Motor neuron (in vitro differentiated cells): ENCODE data around the gene PTPRM. TPM values are rescaled to one million over a fixed set of nuclear protein-coding genes. Genes with fewer than 3 reads are reported as not detected.

Experiments
- ATAC-seq, 8 experiments: fragments of 200-7000 bp; cut with Tn5 transposase; replicated peaks in 6 of 8; 2 replicates each; pipeline ENCODE4 v1.8.0; 2021; ENCODE audit warnings: mild to moderate bottlenecking in 8 of 8, moderate library complexity in 8 of 8
- H3K27ac ChIP-seq, 2 donors: fragments of 250-450 bp; sonication (Bioruptor Pico); 2 replicates each; pipeline ENCODE4 v1.9.0; 2021; ENCODE audit warnings: antibody characterized with exemption in 2 of 2, mild to moderate bottlenecking in 2 of 2, moderate library complexity in 1 of 2
- H3K4me1 ChIP-seq, 2 donors: fragments of 250-450 bp; sonication (Bioruptor Pico); replicated peaks in 1 of 2; 2 replicates each; pipeline ENCODE4 v1.6.1; 2021; ENCODE audit warnings: antibody characterized with exemption in 2 of 2, mild to moderate bottlenecking in 2 of 2, moderate library complexity in 1 of 2
- H3K4me3 ChIP-seq, 5 donors: fragments of 250-450 bp; sonication (Bioruptor Pico); 2 replicates each; pipeline ENCODE4 v1.9.0; 2021; ENCODE audit warnings: antibody characterized with exemption in 5 of 5, mild to moderate bottlenecking in 5 of 5, moderate library complexity in 4 of 5
- WGBS, 10 experiments: fragments of 450-650 bp; shearing (Covaris generic); methylation state at CpG; one replicate each; pipeline ENCODE4 v1.0.0; 2022; 5-methylcytosine and 5-hydroxymethylcytosine counted together
- in situ Hi-C, 9 experiments: fragments of 400-800 bp; cut with MboI; loops; one replicate each; pipeline ENCODE4 v1.15.0; 2021; ENCODE audit warnings: low sequenced_read_pairs in 9 of 9, low pct_unique_long_range_greater_than_20kb in 2 of 9; ENCODE audit not compliant: unreplicated experiment in 9 of 9
- total RNA-seq, 8 experiments: library from RNA; unstranded; fragments of 300-600 nt; gene quantifications; 2 replicates each; pipeline versions ENCODE4 v1.2.3 to v1.2.4, GENCODE V29; 2022

Gene PTPRM
- total RNA-seq, 8 experiments from 2014 or later: 12.9 to 106 (median 66.9) TPM

GRCh38 chr18:7908681-7909299 lies 341.7 kb downstream of the PTPRM start:
- in situ Hi-C loops: loop anchor here in 1 of 9 experiments (25.0 kb wide), 1 partner anchor 104 kb away; no protein-coding TSS in a partner anchor
- WGBS, 10 experiments: 50 to 100% (median 100%) methylated on average over 1 of the region's 1 CpG; no CpG with 5 or more reads in 5 of the 10 experiments
- peaks cover 0 to 2% of the 10 kb centered on the region in 2 donors for H3K4me1 ChIP-seq
- no peak overlapping the region for H3K4me3 ChIP-seq
- ATAC-seq: no peak
- no peak overlapping the region for H3K27ac ChIP-seq

- WGBS, 10 experiments: 69 to 100% (median 80%) methylated on average over 1 to 5 of the region's 5 CpGs
- no peak overlapping the region for H3K4me3 ChIP-seq
- in situ Hi-C loops: loop anchor here in 1 of 9 experiments (25.0 kb wide), 1 partner anchor 97 kb away; no protein-coding TSS in a partner anchor
- no peak for ATAC-seq
- no peaks in the 10 kb centered on the region for H3K4me1 ChIP-seq
- no peak overlapping the region for H3K27ac ChIP-seq
Measured at GRCh38 chr18:7914834-7915670, 347.9 kb downstream of the PTPRM start.

- ATAC-seq: no peak
- in situ Hi-C loops: loop anchor here in 1 of 9 experiments (25.0 kb wide), 1 partner anchor 94 kb away; no protein-coding TSS in a partner anchor
- WGBS, 10 experiments: 57 to 100% (median 89%) methylated on average over 1 to 2 of the region's 2 CpGs; no CpG with 5 or more reads in 1 of the 10 experiments
- Histone ChIP-seq H3K27ac (no peak overlapping the region), H3K4me3 (no peak overlapping the region), H3K4me1 (no peaks in the 10 kb centered on the region)
Measured at GRCh38 chr18:7918701-7919100, 351.6 kb downstream of the PTPRM start.

- WGBS, 10 experiments: 83 to 100% (median 93%) methylated on average over 2 of the region's 2 CpGs; no CpG with 5 or more reads in 1 of the 10 experiments
- in situ Hi-C loops: loop anchor here in 1 of 9 experiments (25.0 kb wide), 1 partner anchor 93 kb away; no protein-coding TSS in a partner anchor
- no peak overlapping the region for H3K4me3 ChIP-seq
- no peak for ATAC-seq
- no peak overlapping the region for H3K27ac ChIP-seq
- no peaks in the 10 kb centered on the region for H3K4me1 ChIP-seq
Measured at GRCh38 chr18:7919565-7919964, 352.4 kb downstream of the PTPRM start.

- 40 to 100% (median 82%) methylated on average over 1 to 3 of the region's 3 CpGs; no CpG with 5 or more reads in 4 of the 10 experiments for WGBS, 10 experiments
- ATAC-seq: no peak
- H3K4me1 ChIP-seq: no peaks in the 10 kb centered on the region
- H3K4me3 ChIP-seq: no peak overlapping the region
- in situ Hi-C loops: loop anchor here in 1 of 9 experiments (25.0 kb wide), 1 partner anchor 90 kb away; no protein-coding TSS in a partner anchor
- H3K27ac ChIP-seq: no peak overlapping the region
Measured at GRCh38 chr18:7921938-7922587, 354.9 kb downstream of the PTPRM start.

- no peak for ATAC-seq
- H3K4me1 ChIP-seq: no peaks in the 10 kb centered on the region
- in situ Hi-C loops: loop anchor here in 1 of 9 experiments (25.0 kb wide), 1 partner anchor 89 kb away; no protein-coding TSS in a partner anchor
- 80 to 100% (median 95%) methylated on average over 1 to 4 of the region's 4 CpGs; no CpG with 5 or more reads in 4 of the 10 experiments for WGBS, 10 experiments
- no peak overlapping the region for H3K27ac ChIP-seq
- H3K4me3 ChIP-seq: no peak overlapping the region
Measured at GRCh38 chr18:7923105-7923504, 356.0 kb downstream of the PTPRM start.

- in situ Hi-C loops: loop anchor here in 1 of 9 experiments (25.0 kb wide), 2 partner anchors 88 to 137 kb away; no protein-coding TSS in a partner anchor
- ATAC-seq: no peak
- Histone ChIP-seq H3K4me1 (no peaks in the 10 kb centered on the region), H3K4me3 (no peak overlapping the region), H3K27ac (no peak overlapping the region)
- WGBS, 10 experiments: 90 to 100% (median 93%) methylated on average over 1 to 5 of the region's 5 CpGs; no CpG with 5 or more reads in 1 of the 10 experiments
Measured at GRCh38 chr18:7924616-7925015, 357.5 kb downstream of the PTPRM start.

GRCh38 chr18:7926526-7926925 lies 359.4 kb downstream of the PTPRM start:
- ATAC-seq: no peak
- no peak overlapping the region for H3K27ac ChIP-seq
- H3K4me3 ChIP-seq: no peak overlapping the region
- in situ Hi-C loops: loop anchor here in 1 of 9 experiments (25.0 kb wide), 1 partner anchor 139 kb away; no protein-coding TSS in a partner anchor
- 44 to 97% (median 72%) methylated on average over 2 to 4 of the region's 4 CpGs for WGBS, 10 experiments
- H3K4me1 ChIP-seq: no peaks in the 10 kb centered on the region

- ATAC-seq: no peak
- WGBS, 10 experiments: 22 to 100% (median 79%) methylated on average over 1 to 2 of the region's 2 CpGs; no CpG with 5 or more reads in 1 of the 10 experiments
- in situ Hi-C loops: loop anchor here in 1 of 9 experiments (25.0 kb wide), 1 partner anchor 140 kb away; no protein-coding TSS in a partner anchor
- Histone ChIP-seq H3K27ac (no peak overlapping the region), H3K4me3 (no peak overlapping the region), H3K4me1 (no peaks in the 10 kb centered on the region)
Measured at GRCh38 chr18:7927119-7927518, 360.0 kb downstream of the PTPRM start.

GRCh38 chr18:7931763-7932162 lies 364.6 kb downstream of the PTPRM start:
- Histone ChIP-seq H3K27ac (no peak overlapping the region), H3K4me3 (no peak overlapping the region), H3K4me1 (no peaks in the 10 kb centered on the region)
- 50 to 88% (median 68%) methylated on average over 1 to 3 of the region's 3 CpGs for WGBS, 10 experiments
- peak in 1 of 8 experiments; percentile 30 for ATAC-seq
- in situ Hi-C loops: loop anchor here in 1 of 9 experiments (25.0 kb wide), 1 partner anchor 144 kb away; no protein-coding TSS in a partner anchor

GRCh38 chr18:7937268-7937667 lies 370.2 kb downstream of the PTPRM start:
- 83% methylated on average over 6 of the region's 13 CpGs; no CpG with 5 or more reads in 9 of the 10 experiments for WGBS, 10 experiments
- Histone ChIP-seq H3K4me1 (peaks cover 10 to 13% of the 10 kb centered on the region in 2 donors), H3K27ac (no peak overlapping the region), H3K4me3 (no peak overlapping the region)
- ATAC-seq: no peak
- in situ Hi-C loops: loop anchor here in 1 of 9 experiments (25.0 kb wide), 1 partner anchor 150 kb away; no protein-coding TSS in a partner anchor

GRCh38 chr18:7939521-7939920 lies 372.4 kb downstream of the PTPRM start:
- Histone ChIP-seq H3K27ac (no peak overlapping the region), H3K4me3 (no peak overlapping the region), H3K4me1 (peaks cover 10 to 13% of the 10 kb centered on the region in 2 donors)
- in situ Hi-C loops: loop anchor here in 1 of 9 experiments (25.0 kb wide), 1 partner anchor 152 kb away; no protein-coding TSS in a partner anchor
- ATAC-seq: peak in 5 of 8 experiments; percentile 47 to 80 (median 67)
- 18 to 100% (median 44%) methylated on average over 1 to 5 of the region's 5 CpGs; no CpG with 5 or more reads in 1 of the 10 experiments for WGBS, 10 experiments
